ENCODE results near the gene NFATC2IP.
A peak's percentile ranks its signal among the peaks of the same experiment; 100 is the strongest.

The NFATC2IP gene

GRCh38 chr16:29009050-29009837 is 58.5 kb downstream of the NFATC2IP start:
- intact Hi-C loops (cut with micrococcal nuclease) = no loop called here
- H3K27ac Mint-ChIP-seq = peak overlapping the region; percentile 6
- H3K9me3 Mint-ChIP-seq = no peaks in the 10 kb centered on the region
- H3K4me3 Mint-ChIP-seq = no peak overlapping the region
- peaks cover 8% of the 10 kb centered on the region for H3K27me3 Mint-ChIP-seq
- no peaks in the 10 kb centered on the region for H3K36me3 Mint-ChIP-seq (ENCODE audit: low read depth)
- peaks cover 56% of the 10 kb centered on the region for H3K4me1 Mint-ChIP-seq (ENCODE audit: low read depth)

- Mint-ChIP-seq H3K27ac (no peak overlapping the region), H3K9me3 (no peaks in the 10 kb centered on the region), H3K4me1 (ENCODE audit: low read depth) (peaks cover 58% of the 10 kb centered on the region), H3K27me3 (peaks cover 8% of the 10 kb centered on the region), H3K4me3 (no peak overlapping the region), H3K36me3 (ENCODE audit: low read depth) (no peaks in the 10 kb centered on the region)
- intact Hi-C loops (cut with micrococcal nuclease) = no loop called here
Observed at GRCh38 chr16:29009838-29010166, 59.1 kb downstream of the NFATC2IP start.

GRCh38 chr16:29011112-29011511 is 60.4 kb downstream of the NFATC2IP start:
- intact Hi-C loops (cut with micrococcal nuclease) = no loop called here
- no peaks in the 10 kb centered on the region for H3K9me3 Mint-ChIP-seq

GRCh38 chr16:29011851-29012250 is 61.1 kb downstream of the NFATC2IP start:
- intact Hi-C loops (cut with micrococcal nuclease) = no loop called here
- Mint-ChIP-seq H3K36me3 (ENCODE audit: low read depth) (no peaks in the 10 kb centered on the region), H3K27ac (no peak overlapping the region), H3K27me3 (peaks cover 5% of the 10 kb centered on the region), H3K4me1 (ENCODE audit: low read depth) (peaks cover 63% of the 10 kb centered on the region), H3K9me3 (no peaks in the 10 kb centered on the region), H3K4me3 (no peak overlapping the region)

More at GRCh38 chr16:29011112-29011511, 60.4 kb downstream of the NFATC2IP start:
- Mint-ChIP-seq H3K36me3 (ENCODE audit: low read depth) (no peaks in the 10 kb centered on the region), H3K4me1 (ENCODE audit: low read depth) (peaks cover 63% of the 10 kb centered on the region), H3K27ac (no peak overlapping the region), H3K27me3 (peaks cover 5% of the 10 kb centered on the region), H3K4me3 (no peak overlapping the region)

GRCh38 chr16:29012913-29013553 is 62.3 kb downstream of the NFATC2IP start:
- peaks cover 58% of the 10 kb centered on the region for H3K4me1 Mint-ChIP-seq (ENCODE audit: low read depth)
- peaks cover 5% of the 10 kb centered on the region for H3K27me3 Mint-ChIP-seq
- no peak overlapping the region for H3K4me3 Mint-ChIP-seq
- no peak overlapping the region for H3K27ac Mint-ChIP-seq
- no peaks in the 10 kb centered on the region for H3K36me3 Mint-ChIP-seq (ENCODE audit: low read depth)
- intact Hi-C loops (cut with micrococcal nuclease) = no loop called here
- H3K9me3 Mint-ChIP-seq = no peaks in the 10 kb centered on the region

- Mint-ChIP-seq H3K4me3 (no peak overlapping the region), H3K36me3 (ENCODE audit: low read depth) (no peaks in the 10 kb centered on the region), H3K27me3 (no peaks in the 10 kb centered on the region), H3K4me1 (ENCODE audit: low read depth) (peaks cover 45% of the 10 kb centered on the region), H3K27ac (peak overlapping the region; percentile 70), H3K9me3 (no peaks in the 10 kb centered on the region)
- intact Hi-C loops (cut with micrococcal nuclease) = no loop called here
Observed at GRCh38 chr16:29014561-29015069, 63.9 kb downstream of the NFATC2IP start.
